HCT116 (cell line): ENCODE measurements around the gene OGA.

Source experiments
- POLR2A ChIP-seq: IDR thresholded peaks from 2 replicates; pipeline ENCODE4 v1.7.0; 2011; ENCODE audit warnings: borderline replicate concordance; ENCODE audit not compliant: insufficient read depth, insufficient read length; ENCODE audit errors: extremely low read depth
- POLR2AphosphoS5 ChIP-seq: IDR thresholded peaks from 2 replicates; pipeline ENCODE4 v1.6.1; 2011; ENCODE audit warnings: mild to moderate bottlenecking, low read depth, low read length, moderate library complexity
- SRF ChIP-seq: IDR thresholded peaks from 2 replicates; pipeline ENCODE4 v1.6.1; 2012; ENCODE audit warnings: low read depth
- TF ChIP-seq, protein P1 (sequence below), 3 experiments: fragments of 200-600 bp in 1 of 3; sonication (generic) in 1 of 3; IDR thresholded peaks in 2 of 3; conservative IDR thresholded peaks in 1 of 3; 2 replicates each; pipeline ENCODE4 v1.5.1; 2012 to 2017; ENCODE audit warnings: low read depth in 2 of 3, low read length in 2 of 3, antibody characterized with exemption in 1 of 3, borderline replicate concordance in 1 of 3, control low read depth in 1 of 3, mild to moderate bottlenecking in 1 of 3, mixed read lengths in 1 of 3, mixed run types in 1 of 3, moderate library complexity in 1 of 3; ENCODE audit not compliant: insufficient read depth in 1 of 3

DNA sequence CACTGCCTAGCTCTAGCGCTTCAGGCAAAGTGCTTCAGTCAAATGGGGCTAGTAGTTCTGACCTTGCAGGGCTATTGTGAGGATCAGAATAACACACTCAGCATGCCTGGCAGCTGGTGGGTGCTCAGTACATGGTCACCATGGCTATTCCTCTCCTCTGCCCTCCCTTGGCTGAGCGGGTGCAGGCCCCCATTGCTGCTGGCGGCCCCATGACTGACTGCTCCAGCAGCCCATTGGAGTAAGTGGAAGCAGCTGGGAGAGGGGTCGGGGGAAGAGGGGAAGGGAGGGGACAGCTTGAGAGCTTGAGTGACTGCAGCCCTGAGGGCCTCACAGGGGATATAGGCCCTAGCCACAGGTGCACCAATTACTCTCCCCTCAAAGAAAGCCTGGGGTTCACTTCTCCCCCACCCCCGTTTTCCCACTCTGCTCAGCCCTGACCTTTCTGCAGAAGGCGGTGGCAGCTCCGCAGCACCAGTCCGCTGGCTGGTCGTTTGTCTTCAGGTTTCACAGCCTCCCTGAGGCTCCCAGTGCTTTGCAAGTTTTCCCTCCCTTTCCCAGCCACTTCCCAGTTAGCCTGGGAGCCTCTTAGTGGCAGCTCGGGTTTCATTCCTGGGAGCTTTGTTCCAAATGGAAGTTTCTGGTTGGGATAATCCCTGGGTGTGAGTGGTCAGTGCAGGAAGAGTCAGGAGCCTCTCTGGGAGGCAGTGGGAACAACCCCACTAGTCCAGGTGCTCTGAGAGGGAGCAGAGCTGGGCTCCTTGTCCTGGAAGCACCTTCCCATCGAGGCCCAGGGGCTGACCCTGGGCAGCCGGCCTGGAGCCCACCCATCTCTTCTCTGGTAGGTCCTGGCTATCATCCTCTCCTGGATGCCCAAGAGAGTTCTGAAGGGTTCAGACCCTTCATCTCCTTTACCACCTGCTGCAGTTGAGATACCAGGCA, 58.7 kb downstream of the OGA start:
- TF ChIP-seq, protein P1, sequence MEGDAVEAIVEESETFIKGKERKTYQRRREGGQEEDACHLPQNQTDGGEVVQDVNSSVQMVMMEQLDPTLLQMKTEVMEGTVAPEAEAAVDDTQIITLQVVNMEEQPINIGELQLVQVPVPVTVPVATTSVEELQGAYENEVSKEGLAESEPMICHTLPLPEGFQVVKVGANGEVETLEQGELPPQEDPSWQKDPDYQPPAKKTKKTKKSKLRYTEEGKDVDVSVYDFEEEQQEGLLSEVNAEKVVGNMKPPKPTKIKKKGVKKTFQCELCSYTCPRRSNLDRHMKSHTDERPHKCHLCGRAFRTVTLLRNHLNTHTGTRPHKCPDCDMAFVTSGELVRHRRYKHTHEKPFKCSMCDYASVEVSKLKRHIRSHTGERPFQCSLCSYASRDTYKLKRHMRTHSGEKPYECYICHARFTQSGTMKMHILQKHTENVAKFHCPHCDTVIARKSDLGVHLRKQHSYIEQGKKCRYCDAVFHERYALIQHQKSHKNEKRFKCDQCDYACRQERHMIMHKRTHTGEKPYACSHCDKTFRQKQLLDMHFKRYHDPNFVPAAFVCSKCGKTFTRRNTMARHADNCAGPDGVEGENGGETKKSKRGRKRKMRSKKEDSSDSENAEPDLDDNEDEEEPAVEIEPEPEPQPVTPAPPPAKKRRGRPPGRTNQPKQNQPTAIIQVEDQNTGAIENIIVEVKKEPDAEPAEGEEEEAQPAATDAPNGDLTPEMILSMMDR (IDR thresholded peaks at IDR 0.05 in 2 of 3, conservative IDR thresholded peaks at IDR 0.05 in 1 of 3; ENCODE audit: borderline replicate concordance in 1 of 3, insufficient read depth in 1 of 3, low read depth in 2 of 3, low read length in 2 of 3), result no peak
- TF ChIP-seq POLR2A (no peak), POLR2AphosphoS5 (no peak), SRF (no peak)
